GM19238 (cell line): Measurements from ENCODE around the gene CRELD1.
A peak's percentile ranks its signal among the peaks of the same experiment; 100 is the strongest.

Source experiments
- DNase-seq: peaks from one replicate; pipeline ENCODE4 v3.0.0; 2011; ENCODE audit warnings: low spot score; ENCODE audit not compliant: insufficient read length

CRELD1 gene

DNA sequence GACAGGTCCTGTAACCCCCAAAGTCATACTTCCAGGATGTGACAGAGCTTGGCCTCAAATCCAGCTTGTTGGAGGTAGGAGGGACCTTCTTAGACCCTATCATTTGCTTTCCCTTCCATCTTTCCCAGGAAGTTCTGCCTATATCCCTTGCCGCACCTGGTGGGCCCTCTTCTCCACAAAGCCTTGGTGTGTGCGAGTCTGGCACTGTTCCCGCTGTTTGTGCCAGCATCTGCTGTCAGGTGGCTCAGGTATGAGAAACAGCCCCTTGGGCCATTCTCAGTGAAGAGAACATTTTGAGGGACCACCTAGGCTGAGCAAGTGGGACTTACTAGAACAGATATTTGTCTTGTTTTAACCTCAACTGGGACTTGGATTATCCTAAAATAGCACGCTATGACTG, 29.7 kb upstream of the CRELD1 start:
- DNase-seq, result no peak

DNA sequence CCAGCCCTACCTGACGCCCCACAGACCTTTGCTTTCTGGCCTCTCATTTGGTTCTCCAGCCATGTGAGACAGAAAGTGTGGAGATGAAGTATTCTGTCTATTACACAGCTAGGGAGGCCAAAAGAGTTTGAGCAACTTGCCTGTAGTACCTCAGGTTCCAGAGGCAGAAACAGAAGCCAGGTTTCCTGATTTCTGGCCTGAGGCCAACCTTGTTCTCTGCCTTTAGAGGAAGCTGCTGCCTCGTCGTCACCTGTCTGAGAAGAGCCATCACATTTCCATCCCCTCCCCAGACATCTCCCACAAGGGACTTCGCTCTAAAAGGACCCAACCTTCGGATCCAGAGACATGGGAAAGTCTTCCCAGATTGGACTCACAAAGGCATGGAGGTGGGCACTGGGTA, 27.2 kb upstream of the CRELD1 start:
- DNase-seq, result no peak

DNA sequence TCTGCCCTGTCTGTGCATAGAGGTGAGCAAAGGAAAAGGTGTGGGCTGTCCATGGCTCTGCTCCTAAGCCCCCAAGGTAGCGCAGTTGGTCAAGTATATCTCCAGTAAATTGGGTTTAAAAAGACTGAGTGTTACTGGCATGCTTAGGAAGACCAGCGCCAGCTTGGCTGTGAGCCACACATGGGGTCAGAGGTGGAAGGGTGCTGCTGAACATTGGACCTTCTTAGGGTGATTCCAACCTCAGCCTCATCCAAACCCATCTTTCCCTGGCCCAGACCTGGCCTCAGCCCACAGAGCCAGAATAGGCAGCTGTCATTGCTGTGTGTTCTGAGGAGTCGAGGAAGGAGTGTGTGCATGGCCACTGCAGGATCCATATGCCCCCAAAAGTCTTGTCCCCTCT, 25.3 kb upstream of the CRELD1 start:
- DNase-seq, result no peak

DNA sequence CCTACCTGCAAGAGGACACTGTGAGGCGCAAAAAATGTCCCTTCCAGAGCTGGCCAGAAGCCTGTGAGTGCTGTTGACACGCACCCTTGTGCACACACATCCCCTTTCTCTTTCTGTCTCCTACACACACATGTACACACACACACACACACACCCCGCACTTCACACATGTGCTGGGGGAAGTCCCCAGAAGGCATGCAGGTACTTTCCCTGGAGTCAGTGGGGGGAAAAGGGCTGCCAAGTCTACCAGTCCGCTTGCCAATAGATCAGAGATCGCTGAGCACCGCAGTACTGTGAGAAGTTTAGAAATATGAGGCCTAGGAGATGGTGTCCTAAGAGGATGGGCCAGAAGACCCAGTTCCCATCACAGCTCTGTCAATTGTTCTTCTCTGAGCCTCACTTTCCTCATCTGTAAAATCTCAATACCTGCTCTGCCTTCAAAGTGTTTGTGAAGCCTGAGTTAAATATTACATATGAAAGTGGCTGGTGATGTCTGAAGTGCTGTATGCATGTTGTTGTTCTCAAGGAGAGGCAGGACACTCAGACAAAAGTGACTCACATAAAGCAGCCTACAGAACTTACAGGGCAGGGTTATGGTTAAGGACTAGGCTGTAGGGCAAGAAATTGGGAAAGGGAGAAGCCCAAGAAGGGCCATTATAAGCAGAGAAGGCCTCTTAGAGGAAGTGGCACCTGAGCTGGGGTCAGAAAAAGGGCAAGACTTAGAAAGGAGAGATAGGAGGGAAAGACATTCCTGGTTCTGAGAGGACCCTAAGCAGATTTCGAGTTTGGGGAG, 24.2 kb upstream of the CRELD1 start:
- no peak for DNase-seq

DNA sequence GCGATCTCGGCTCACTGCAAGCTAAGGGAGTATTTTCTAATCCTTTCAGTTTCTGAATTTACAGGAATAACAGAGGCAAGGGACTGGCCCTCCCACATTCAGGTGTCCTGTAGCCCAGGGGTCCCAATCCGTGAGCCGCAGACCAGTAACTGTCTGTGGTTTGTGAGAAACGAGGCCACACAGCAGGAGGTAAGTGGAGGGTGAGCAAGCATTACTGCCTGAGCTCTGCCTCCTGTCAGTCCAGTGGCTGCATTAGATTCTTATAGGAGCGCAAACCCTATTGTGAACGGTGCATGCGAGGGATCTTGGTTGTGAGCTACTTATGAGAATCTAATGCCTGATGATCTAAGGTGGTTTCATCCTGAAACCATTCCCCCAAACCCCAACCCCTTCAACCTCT, 21.8 kb upstream of the CRELD1 start:
- DNase-seq, result no peak

DNA sequence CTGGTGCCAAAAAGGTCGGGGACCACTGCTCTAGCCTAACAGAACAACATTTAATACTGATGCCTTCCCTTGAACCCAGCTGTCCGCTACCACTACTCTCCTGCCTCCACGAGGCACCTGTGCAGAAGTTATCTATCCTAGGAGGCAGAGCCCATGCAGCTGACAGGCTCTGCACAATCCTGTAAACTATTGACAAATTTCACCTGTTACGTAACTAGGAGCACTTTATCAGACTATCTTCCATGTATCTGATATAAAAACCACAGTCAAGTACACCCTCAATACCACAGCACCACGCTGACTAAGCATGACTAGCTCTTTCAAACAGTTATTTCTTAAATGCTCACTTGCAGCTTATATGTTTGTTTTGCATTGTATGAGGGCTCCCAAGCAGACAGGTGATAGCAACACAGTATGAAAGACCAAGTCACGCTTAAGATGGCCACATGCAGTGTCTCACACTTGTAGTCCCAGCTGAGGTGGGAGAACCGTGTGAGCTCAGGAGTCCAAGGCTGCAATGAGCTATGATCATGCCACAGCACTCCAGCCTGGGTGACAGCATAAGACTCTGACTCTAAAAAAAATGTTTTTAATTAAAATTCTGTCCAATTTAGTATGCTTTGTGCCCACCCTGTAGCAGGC, 21.2 kb upstream of the CRELD1 start:
- DNase-seq, result no peak

DNA sequence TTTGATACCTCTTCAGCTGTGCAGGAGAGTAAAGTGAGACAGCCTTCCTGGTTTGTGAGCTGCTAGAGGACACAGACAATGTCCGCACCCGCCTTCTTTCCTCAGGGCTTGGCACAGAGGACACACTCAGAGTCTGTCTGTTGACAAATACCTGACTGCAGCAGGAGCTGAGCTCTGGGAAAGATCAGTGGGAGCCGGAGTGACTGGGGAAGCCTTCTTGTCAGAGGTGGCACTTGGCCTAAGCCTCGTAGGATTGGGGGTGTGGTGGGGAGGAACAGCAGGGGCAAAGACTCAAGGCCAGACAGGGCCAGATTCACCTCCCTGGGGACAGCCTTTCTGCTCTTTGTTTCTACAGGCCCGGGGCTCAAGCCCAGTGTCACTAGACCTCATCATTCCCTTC, 20.0 kb upstream of the CRELD1 start:
- DNase-seq, result no peak

DNA sequence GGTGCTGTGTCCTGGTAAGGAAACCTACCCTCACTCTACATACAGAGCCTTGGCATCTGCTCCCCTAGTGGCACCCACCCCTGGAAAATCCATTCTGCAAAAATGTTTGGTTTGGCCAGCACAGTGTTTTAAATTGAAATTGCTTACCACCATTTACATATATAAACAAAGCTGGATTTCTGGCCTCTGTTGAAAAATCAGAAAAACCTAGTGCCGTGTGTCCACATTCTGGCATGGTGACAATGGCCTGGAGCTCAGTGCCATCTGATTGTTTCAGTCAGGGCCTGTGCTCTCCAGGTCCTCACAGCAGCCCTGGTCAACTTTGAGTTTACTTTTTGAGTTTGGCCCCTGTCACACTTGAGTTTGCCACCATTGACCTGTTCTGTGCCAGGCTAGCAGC, 19.6 kb upstream of the CRELD1 start:
- no peak for DNase-seq

DNA sequence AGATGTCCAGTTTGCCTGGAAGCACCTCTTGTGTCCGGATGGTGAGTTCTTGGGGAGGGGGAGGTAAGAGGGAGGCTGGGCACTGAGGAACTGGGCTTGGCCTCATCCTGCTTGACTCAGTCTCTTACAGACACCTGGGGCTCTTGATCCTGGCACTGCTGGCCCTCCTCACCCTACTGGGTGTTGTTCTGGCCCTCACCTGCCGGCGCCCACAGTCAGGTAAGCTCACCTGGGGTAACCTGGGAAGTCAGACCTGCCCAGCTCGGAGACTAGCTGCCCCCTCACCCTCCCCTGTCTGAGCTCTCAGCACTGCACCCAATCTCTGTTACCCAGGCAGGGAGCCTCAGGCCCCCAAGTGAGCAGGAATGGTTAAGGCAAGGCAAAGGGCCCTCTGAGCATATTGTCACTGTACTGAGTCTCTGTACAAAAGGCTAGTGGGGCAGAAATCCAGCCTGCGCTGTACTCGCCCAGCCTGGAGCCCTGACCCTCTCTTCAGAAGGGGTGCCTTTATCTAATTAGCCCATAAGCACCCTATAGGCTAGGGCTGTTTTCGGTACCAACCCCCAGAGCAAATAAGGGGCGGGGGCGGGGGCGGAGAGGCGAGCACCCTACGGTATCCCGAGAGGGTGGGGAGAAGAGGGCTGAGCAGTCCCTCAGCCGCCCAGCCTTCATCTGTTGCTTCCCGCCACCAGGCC, 18.9 kb upstream of the CRELD1 start:
- DNase-seq, result no peak

DNA sequence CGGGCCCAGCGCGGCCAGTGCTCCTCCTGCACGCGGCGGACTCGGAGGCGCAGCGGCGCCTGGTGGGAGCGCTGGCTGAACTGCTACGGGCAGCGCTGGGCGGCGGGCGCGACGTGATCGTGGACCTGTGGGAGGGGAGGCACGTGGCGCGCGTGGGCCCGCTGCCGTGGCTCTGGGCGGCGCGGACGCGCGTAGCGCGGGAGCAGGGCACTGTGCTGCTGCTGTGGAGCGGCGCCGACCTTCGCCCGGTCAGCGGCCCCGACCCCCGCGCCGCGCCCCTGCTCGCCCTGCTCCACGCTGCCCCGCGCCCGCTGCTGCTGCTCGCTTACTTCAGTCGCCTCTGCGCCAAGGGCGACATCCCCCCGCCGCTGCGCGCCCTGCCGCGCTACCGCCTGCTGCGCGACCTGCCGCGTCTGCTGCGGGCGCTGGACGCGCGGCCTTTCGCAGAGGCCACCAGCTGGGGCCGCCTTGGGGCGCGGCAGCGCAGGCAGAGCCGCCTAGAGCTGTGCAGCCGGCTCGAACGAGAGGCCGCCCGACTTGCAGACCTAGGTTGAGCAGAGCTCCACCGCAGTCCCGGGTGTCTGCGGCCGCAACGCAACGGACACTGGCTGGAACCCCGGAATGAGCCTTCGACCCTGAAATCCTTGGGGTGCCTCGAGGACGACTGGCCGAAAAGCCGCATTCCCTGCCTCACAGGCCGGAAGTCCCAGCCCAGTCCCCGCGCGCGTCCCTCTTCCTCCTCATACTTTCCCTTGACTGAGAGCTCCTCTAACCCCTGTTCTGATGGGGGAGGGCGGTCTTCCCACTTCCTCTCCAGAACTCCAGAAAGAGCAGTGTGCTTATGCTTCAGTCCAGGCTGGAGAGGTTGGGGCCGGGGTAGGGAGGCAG, 18.1 kb upstream of the CRELD1 start:
- peak; percentile 28 for DNase-seq

DNA sequence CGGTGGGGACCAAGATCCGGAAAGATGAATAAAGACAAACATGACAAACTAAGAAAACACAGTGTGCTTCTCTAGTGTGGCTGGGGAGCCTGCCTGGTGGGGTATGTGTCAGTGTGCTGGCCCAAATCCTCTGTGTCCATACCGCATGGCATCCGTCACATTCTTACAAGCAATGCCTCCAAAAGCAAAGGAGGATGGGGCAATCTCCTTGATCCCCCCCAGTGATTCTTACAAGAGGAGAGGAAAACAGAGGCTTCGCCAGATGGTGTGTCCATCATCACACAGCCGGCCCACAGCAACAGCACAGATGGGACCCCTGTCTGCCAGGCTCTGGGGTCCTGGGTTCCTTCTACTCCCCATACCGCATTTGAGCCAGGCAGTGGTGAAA, 17.3 kb upstream of the CRELD1 start:
- DNase-seq, result no peak

DNA sequence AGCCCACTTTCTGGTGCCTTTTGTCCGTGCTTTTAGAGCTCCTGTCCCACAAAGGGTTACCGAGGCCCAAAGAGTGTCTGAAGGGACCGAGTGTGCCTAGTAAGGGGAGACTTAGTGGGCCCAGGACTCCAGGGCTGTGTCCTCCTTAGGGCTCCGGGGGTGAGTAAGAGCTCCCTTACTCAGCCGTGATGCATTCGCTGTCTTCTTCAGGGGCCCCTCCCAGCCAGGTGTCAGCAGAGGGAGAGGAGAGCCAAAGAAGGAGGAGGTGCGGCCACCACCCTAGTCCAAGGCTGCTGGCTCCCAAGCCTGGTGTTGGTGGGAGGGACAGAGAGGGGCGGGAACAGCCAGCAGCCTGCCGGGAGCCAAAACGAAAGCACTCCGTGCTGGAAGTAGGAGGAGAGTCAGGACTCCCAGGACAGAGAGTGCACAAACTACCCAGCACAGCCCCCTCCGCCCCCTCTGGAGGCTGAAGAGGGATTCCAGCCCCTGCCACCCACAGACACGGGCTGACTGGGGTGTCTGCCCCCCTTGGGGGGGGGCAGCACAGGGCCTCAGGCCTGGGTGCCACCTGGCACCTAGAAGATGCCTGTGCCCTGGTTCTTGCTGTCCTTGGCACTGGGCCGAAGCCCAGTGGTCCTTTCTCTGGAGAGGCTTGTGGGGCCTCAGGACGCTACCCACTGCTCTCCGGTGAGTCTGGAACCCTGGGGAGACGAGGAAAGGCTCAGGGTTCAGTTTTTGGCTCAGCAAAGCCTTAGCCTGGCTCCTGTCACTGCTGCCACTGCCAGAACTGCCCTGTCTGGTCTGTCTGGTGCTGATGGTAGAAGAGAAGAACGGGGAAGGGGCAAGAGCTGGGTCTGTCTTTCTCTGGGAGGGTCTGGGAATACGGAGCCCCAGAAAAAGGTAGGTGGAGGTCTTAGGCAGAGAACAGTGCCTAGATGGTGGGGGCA, 16.6 kb upstream of the CRELD1 start, which contains the start of gene IL17RC:
TSS of gene IL17RC (plus strand) at position 365 of the 947 bp plus-strand sequence. CDS start at position 583, 218 bp downstream.
- no peak for DNase-seq

DNA sequence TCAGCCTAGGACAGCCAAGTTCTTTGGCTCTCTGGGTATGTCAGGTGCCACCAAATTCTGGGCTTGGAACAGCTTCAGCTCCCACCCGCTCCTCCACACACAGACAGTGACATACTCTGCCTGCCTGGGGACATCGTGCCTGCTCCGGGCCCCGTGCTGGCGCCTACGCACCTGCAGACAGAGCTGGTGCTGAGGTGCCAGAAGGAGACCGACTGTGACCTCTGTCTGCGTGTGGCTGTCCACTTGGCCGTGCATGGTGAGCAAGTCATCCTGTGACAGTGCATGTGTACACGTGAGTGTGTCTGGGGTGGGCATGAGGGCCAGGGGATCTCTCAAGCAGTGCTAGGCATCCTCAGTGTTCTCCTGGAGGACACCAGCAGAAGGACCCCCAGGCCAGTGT, 15.8 kb upstream of the CRELD1 start:
- no peak for DNase-seq

DNA sequence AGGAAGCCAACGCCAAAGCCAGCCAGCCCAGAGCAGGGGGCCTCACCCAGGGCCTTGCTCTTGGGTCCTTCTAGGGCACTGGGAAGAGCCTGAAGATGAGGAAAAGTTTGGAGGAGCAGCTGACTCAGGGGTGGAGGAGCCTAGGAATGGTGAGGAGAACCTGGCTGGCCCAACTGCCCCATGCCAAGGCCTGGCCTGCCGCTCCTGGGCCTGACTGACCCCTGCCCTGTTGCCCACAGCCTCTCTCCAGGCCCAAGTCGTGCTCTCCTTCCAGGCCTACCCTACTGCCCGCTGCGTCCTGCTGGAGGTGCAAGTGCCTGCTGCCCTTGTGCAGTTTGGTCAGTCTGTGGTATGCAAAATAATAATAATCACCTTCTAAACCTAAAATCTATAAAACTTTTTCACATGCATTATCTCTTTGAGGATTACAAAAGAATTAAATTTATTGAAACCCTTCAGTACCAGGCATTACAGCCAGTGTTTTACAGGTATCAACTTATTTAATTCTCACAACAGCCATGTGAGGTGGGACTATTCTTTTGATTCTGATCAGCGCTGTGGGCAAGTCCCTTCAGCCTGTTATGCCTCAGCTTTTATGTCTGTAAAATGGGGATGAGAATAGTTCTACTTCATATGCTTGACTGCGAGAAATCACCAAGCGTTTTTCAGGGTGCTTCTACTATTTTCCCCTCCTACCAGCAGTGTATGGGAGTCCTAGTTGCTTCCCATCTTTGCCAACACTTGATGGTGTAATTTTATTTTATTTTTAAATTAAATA, 15.2 kb upstream of the CRELD1 start:
- no peak for DNase-seq

DNA sequence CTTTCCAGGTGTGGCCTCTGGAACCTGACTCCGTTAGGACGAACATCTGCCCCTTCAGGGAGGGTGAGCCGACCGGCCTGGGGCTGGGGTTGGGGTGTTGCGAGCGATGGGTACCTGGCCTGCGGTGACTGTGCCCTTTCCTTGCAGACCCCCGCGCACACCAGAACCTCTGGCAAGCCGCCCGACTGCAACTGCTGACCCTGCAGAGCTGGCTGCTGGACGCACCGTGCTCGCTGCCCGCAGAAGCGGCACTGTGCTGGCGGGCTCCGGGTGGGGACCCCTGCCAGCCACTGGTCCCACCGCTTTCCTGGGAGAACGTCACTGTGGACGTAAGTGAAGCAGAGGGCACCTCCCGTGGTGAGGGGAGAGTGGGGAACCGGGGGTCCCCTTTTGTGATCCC, 5.5 kb upstream of the CRELD1 start:
- DNase-seq, result no peak

DNA sequence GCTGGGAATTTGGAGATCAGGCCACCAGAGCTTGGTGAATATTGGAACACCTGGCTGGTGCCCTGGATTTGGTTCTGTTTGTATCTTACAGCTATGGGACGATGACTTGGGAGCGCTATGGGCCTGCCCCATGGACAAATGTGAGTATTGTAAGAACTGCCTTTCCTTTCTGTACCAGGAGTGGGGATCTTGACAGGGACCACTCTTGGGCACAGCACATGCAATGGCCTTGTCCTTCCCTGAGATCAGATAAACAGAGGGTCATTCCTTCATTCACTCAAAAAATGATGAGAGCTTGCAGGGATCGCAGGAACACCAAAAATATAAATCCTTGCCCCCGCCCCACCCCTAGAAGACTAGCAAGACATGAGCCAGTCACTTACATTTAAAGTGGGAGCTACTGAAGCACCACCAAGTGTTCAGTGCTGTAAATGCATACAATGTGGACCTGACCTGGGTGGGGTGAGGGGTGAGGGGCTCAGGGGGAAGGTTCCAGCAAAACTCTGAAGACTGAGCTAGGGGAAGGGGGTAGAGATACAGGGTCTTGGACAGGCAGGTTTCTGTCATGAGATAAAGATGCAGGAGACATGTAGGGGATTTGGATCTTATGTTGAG, 2.7 kb upstream of the CRELD1 start:
- DNase-seq, result no peak

DNA sequence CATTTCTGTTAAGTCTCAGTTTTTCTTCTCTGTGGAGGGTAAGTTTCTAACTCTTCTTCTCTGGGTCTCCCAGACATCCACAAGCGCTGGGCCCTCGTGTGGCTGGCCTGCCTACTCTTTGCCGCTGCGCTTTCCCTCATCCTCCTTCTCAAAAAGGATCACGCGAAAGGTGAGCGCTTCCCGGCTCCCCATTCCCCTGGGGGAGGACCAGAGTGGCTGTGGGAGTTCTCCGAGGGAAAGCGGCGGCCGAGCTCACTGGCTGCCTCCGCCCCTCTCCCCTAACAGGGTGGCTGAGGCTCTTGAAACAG, 1.1 kb upstream of the CRELD1 start:
- no peak for DNase-seq

DNA sequence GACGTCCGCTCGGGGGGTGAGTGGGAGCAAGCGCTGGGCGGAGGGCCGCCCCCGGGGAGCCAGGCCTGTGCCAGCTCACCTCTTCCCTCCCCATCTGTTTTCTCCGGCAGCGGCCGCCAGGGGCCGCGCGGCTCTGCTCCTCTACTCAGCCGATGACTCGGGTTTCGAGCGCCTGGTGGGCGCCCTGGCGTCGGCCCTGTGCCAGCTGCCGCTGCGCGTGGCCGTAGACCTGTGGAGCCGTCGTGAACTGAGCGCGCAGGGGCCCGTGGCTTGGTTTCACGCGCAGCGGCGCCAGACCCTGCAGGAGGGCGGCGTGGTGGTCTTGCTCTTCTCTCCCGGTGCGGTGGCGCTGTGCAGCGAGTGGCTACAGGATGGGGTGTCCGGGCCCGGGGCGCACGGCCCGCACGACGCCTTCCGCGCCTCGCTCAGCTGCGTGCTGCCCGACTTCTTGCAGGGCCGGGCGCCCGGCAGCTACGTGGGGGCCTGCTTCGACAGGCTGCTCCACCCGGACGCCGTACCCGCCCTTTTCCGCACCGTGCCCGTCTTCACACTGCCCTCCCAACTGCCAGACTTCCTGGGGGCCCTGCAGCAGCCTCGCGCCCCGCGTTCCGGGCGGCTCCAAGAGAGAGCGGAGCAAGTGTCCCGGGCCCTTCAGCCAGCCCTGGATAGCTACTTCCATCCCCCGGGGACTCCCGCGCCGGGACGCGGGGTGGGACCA, 632 bp upstream of the CRELD1 start:
- peak; percentile 88 for DNase-seq

DNA sequence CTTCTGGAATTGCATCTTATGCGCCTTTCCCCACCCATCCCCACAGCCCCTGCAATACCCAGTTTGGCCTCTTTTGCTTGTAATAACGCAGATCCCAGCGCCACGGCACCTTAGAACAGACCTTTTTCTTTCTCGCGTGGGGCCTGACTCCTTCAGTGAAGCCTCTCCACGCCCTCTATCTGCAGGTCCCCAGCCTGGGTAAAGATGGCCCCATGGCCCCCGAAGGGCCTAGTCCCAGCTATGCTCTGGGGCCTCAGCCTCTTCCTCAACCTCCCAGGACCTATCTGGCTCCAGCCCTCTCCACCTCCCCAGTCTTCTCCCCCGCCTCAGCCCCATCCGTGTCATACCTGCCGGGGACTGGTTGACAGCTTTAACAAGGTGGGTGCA, 594 bp downstream of the CRELD1 start:
- DNase-seq, result no peak
